Measurements from ENCODE around the gene FAM131A.

GRCh38 chr3:184344579-184345316, 7.3 kb downstream of the FAM131A start:
- TF ChIP-seq, protein P1, sequence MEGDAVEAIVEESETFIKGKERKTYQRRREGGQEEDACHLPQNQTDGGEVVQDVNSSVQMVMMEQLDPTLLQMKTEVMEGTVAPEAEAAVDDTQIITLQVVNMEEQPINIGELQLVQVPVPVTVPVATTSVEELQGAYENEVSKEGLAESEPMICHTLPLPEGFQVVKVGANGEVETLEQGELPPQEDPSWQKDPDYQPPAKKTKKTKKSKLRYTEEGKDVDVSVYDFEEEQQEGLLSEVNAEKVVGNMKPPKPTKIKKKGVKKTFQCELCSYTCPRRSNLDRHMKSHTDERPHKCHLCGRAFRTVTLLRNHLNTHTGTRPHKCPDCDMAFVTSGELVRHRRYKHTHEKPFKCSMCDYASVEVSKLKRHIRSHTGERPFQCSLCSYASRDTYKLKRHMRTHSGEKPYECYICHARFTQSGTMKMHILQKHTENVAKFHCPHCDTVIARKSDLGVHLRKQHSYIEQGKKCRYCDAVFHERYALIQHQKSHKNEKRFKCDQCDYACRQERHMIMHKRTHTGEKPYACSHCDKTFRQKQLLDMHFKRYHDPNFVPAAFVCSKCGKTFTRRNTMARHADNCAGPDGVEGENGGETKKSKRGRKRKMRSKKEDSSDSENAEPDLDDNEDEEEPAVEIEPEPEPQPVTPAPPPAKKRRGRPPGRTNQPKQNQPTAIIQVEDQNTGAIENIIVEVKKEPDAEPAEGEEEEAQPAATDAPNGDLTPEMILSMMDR (IDR thresholded peaks at IDR 0.05) = no peak
- no peak for TF ChIP-seq EZH2 (IDR thresholded peaks at IDR 0.05; ENCODE audit: borderline replicate concordance, insufficient read depth, low read depth, low read length, poor library complexity, severe bottlenecking)
